K562 (cell line): ENCODE data around the gene PGPEP1. TPM values are rescaled to one million over a fixed set of nuclear protein-coding genes. Genes with fewer than 3 reads are reported as not detected.

Experiments used
- ARID1B ChIP-seq: fragments of 450-650 bp; IDR thresholded peaks from 2 replicates; pipeline ENCODE4 v1.6.1; 2016; ENCODE audit warnings: antibody characterized with exemption, mild to moderate bottlenecking, inconsistent platforms
- ASH1L ChIP-seq: fragments of 450-650 bp; IDR thresholded peaks from 2 replicates; pipeline ENCODE4 v1.6.1; 2018; ENCODE audit warnings: borderline replicate concordance, mild to moderate bottlenecking, low read depth; ENCODE audit not compliant: partially characterized antibody
- BRCA1 ChIP-seq, 2 experiments: fragments of 450-650 bp in 1 of 2; sonication (generic) in 1 of 2; formaldehyde crosslinking in 1 of 2; IDR thresholded peaks; 2 replicates each; pipeline versions ENCODE4 v1.5.0 to v1.6.1; 2017 to 2020; ENCODE audit warnings: mild to moderate bottlenecking in 1 of 2, missing genetic modification reagents in 1 of 2
- COPS2 ChIP-seq: fragments of 450-650 bp; conservative IDR thresholded peaks from 2 replicates; pipeline ENCODE4 v1.6.1; 2016; ENCODE audit warnings: mild to moderate bottlenecking, moderate library complexity
- JUN ChIP-seq, 2 experiments: sonication (generic) in 1 of 2; formaldehyde crosslinking in 1 of 2; IDR thresholded peaks; 2 replicates each; pipeline versions ENCODE4 v1.6.1 to v1.8.0; 2012 to 2022; ENCODE audit warnings: borderline replicate concordance in 2 of 2, mild to moderate bottlenecking in 2 of 2, improper control_type of control experiment in 1 of 2, low read depth in 1 of 2, low read length in 1 of 2, missing genetic modification reagents in 1 of 2
- SMAD4 ChIP-seq: fragments of 250-450 bp; sonication (Bioruptor Pico); conservative IDR thresholded peaks from 2 replicates; pipeline ENCODE4 v1.8.0; 2021; ENCODE audit warnings: inconsistent platforms, mild to moderate bottlenecking, moderate library complexity
- SNIP1 ChIP-seq: fragments of 450-650 bp; IDR thresholded peaks from 2 replicates; pipeline ENCODE4 v1.7.1; 2017; ENCODE audit warnings: low read depth, mild to moderate bottlenecking
- ZNF253 ChIP-seq: fragments of 250-450 bp; sonication (Bioruptor Pico); conservative IDR thresholded peaks from 2 replicates; pipeline ENCODE4 v1.6.1; 2021; ENCODE audit warnings: mild to moderate bottlenecking
- ZNF41 ChIP-seq: fragments of 250-450 bp; sonication (Bioruptor Pico); conservative IDR thresholded peaks from 2 replicates; pipeline ENCODE4 v1.4.0; 2020; ENCODE audit warnings: mild to moderate bottlenecking
- polyA plus RNA-seq, 8 experiments: library from polyadenylated mRNA; depleted of rRNA in 4 of 8; stranded (reverse) in 5 of 8; unstranded in 3 of 8; fragments of >200 nt; fragmentation: Nextera tagmentation in 2 of 8; fragmentation: Illumina TruSeq in 1 of 8; extraction: Ambion mirVana in 2 of 8; extraction: Trizol in 1 of 8; gene quantifications; 2 replicates each; pipeline versions ENCODE4 v1.2.1 to v1.2.3, GENCODE V29; 2011 to 2014; ENCODE audit warnings: inconsistent platforms in 1 of 8, missing spikeins in 1 of 8
- total RNA-seq, 7 experiments: library from RNA; depleted of rRNA in 6 of 7; stranded (reverse); fragments of >200 nt in 6 of 7; fragmentation: Illumina TruSeq in 2 of 7; extraction: Trizol in 2 of 7; gene quantifications; 2 replicates each; pipeline versions ENCODE4 v1.2.1 to v1.2.3, GENCODE V29; 2011 to 2021; ENCODE audit warnings: low replicate concordance in 1 of 7
- TF ChIP-seq, protein P1 (sequence below): sonication (generic); formaldehyde crosslinking; IDR thresholded peaks from 2 replicates; pipeline ENCODE4 v1.8.1; 2023; ENCODE audit warnings: missing genetic modification reagents, mild to moderate bottlenecking, borderline replicate concordance
- TF ChIP-seq, protein P2 (sequence below), 2 experiments: fragments of 450-650 bp; conservative IDR thresholded peaks; 2 replicates each; pipeline ENCODE4 v1.6.1; 2017; ENCODE audit warnings: mild to moderate bottlenecking in 2 of 2, moderate library complexity in 2 of 2
- TF ChIP-seq, protein P3 (sequence below): fragments of 150-350 bp; conservative IDR thresholded peaks from 2 replicates; pipeline ENCODE4 v1.6.1; 2014; ENCODE audit warnings: low read length
- TF ChIP-seq, protein P4 (sequence below): sonication (generic); formaldehyde crosslinking; IDR thresholded peaks from 2 replicates; pipeline ENCODE4 v1.8.0; 2022; ENCODE audit warnings: missing genetic modification reagents, mild to moderate bottlenecking, borderline replicate concordance

The PGPEP1 gene
- total and polyA plus RNA-seq, 9 of the 15 experiments (the other 6 are each of a cell fraction or from before 2014, with no cell fraction given), result 10.0 to 69.6 (median 33.5) TPM

DNA sequence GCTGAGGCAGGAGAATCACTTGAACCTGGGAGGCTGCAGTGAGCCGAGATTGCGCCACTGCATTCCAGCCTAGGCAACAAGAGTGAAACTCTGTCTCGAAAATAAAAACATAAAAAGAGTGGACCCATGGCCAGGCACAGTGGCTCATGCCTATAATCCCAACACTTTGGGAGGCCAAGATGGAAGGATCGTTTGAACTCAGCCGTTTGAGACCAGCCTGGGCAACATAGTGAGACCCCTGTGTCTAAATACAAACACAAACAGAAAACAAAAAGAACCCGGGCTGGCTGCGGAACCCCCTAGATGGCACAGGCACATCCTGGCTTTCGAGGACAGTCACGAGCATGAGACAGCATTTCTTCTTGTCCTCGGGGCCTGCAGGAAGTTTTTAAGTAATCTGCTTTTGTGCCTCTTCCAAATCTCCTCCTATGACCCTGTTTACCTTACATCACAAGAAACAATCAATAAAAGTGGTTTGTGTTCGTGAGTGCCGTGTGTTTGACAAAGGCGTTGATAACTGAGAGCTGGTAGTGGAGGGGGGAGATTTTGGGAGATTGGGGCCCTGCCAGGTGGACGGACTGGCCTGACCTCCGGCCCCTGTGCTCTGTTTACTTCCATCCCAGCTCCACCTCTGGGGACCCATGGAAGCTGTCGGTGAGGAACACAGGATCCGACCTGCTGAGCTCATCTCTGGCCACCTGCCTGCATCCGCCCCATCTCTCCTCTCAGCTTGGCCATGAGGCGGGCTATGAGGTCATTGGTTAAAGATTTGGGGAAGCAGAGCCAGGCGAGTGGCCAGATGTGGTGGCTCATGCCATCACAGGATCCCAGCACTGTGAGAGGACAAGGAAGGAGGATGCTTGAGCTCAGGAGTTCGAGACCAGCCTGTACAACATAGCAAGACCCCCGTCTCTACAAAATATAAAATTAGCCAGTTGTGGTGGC, 39.7 kb downstream of the PGPEP1 start (continued):
- TF ChIP-seq, protein P1, sequence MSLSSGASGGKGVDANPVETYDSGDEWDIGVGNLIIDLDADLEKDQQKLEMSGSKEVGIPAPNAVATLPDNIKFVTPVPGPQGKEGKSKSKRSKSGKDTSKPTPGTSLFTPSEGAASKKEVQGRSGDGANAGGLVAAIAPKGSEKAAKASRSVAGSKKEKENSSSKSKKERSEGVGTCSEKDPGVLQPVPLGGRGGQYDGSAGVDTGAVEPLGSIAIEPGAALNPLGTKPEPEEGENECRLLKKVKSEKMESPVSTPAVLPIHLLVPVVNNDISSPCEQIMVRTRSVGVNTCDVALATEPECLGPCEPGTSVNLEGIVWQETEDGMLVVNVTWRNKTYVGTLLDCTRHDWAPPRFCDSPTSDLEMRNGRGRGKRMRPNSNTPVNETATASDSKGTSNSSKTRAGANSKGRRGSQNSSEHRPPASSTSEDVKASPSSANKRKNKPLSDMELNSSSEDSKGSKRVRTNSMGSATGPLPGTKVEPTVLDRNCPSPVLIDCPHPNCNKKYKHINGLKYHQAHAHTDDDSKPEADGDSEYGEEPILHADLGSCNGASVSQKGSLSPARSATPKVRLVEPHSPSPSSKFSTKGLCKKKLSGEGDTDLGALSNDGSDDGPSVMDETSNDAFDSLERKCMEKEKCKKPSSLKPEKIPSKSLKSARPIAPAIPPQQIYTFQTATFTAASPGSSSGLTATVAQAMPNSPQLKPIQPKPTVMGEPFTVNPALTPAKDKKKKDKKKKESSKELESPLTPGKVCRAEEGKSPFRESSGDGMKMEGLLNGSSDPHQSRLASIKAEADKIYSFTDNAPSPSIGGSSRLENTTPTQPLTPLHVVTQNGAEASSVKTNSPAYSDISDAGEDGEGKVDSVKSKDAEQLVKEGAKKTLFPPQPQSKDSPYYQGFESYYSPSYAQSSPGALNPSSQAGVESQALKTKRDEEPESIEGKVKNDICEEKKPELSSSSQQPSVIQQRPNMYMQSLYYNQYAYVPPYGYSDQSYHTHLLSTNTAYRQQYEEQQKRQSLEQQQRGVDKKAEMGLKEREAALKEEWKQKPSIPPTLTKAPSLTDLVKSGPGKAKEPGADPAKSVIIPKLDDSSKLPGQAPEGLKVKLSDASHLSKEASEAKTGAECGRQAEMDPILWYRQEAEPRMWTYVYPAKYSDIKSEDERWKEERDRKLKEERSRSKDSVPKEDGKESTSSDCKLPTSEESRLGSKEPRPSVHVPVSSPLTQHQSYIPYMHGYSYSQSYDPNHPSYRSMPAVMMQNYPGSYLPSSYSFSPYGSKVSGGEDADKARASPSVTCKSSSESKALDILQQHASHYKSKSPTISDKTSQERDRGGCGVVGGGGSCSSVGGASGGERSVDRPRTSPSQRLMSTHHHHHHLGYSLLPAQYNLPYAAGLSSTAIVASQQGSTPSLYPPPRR (CRISPR knock-in tag), result peak; percentile 60; the same call in 1 of the 2 replicates
- TF ChIP-seq SMAD4 (CRISPR knock-in tag), result peak; percentile 79
- no peak for TF ChIP-seq ZNF253 (CRISPR knock-in tag)
- TF ChIP-seq, protein P2, sequence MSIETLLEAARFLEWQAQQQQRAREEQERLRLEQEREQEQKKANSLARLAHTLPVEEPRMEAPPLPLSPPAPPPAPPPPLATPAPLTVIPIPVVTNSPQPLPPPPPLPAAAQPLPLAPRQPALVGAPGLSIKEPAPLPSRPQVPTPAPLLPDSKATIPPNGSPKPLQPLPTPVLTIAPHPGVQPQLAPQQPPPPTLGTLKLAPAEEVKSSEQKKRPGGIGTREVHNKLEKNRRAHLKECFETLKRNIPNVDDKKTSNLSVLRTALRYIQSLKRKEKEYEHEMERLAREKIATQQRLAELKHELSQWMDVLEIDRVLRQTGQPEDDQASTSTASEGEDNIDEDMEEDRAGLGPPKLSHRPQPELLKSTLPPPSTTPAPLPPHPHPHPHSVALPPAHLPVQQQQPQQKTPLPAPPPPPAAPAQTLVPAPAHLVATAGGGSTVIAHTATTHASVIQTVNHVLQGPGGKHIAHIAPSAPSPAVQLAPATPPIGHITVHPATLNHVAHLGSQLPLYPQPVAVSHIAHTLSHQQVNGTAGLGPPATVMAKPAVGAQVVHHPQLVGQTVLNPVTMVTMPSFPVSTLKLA (conservative IDR thresholded peaks at IDR 0.05), result peak in 1 of 2 experiments; percentile 55; a peak in 2 of 4 replicates
- no peak for TF ChIP-seq COPS2
- TF ChIP-seq ARID1B, result peak; percentile 68
- TF ChIP-seq ASH1L, result no peak
- no peak for TF ChIP-seq BRCA1 (IDR thresholded peaks at IDR 0.05)
- TF ChIP-seq BRCA1 (CRISPR knock-in tag; IDR thresholded peaks at IDR 0.05), result no peak
- TF ChIP-seq SNIP1, result no peak
- TF ChIP-seq, protein P3, sequence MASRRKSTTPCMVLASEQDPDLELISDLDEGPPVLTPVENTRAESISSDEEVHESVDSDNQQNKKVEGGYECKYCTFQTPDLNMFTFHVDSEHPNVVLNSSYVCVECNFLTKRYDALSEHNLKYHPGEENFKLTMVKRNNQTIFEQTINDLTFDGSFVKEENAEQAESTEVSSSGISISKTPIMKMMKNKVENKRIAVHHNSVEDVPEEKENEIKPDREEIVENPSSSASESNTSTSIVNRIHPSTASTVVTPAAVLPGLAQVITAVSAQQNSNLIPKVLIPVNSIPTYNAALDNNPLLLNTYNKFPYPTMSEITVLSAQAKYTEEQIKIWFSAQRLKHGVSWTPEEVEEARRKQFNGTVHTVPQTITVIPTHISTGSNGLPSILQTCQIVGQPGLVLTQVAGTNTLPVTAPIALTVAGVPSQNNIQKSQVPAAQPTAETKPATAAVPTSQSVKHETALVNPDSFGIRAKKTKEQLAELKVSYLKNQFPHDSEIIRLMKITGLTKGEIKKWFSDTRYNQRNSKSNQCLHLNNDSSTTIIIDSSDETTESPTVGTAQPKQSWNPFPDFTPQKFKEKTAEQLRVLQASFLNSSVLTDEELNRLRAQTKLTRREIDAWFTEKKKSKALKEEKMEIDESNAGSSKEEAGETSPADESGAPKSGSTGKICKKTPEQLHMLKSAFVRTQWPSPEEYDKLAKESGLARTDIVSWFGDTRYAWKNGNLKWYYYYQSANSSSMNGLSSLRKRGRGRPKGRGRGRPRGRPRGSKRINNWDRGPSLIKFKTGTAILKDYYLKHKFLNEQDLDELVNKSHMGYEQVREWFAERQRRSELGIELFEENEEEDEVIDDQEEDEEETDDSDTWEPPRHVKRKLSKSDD, result no peak
- TF ChIP-seq ZNF41 (CRISPR knock-in tag), result no peak
- TF ChIP-seq, protein P4, sequence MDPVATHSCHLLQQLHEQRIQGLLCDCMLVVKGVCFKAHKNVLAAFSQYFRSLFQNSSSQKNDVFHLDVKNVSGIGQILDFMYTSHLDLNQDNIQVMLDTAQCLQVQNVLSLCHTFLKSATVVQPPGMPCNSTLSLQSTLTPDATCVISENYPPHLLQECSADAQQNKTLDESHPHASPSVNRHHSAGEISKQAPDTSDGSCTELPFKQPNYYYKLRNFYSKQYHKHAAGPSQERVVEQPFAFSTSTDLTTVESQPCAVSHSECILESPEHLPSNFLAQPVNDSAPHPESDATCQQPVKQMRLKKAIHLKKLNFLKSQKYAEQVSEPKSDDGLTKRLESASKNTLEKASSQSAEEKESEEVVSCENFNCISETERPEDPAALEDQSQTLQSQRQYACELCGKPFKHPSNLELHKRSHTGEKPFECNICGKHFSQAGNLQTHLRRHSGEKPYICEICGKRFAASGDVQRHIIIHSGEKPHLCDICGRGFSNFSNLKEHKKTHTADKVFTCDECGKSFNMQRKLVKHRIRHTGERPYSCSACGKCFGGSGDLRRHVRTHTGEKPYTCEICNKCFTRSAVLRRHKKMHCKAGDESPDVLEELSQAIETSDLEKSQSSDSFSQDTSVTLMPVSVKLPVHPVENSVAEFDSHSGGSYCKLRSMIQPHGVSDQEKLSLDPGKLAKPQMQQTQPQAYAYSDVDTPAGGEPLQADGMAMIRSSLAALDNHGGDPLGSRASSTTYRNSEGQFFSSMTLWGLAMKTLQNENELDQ (CRISPR knock-in tag), result no peak
- peak; percentile 85 for TF ChIP-seq JUN (IDR thresholded peaks at IDR 0.05; ENCODE audit: borderline replicate concordance, low read depth, low read length)
- no peak; the same call in 1 of the 2 replicates for TF ChIP-seq JUN (CRISPR knock-in tag; IDR thresholded peaks at IDR 0.05; ENCODE audit: borderline replicate concordance)
